GM18507 (cell line): Measurements from ENCODE around the gene RHOF.
"Not testable (repeated sequence)": the region's sequence is repeated elsewhere in the genome, so short reads cannot be mapped to it uniquely, and the experiment has no call there.

Experiments
- DNase-seq: peaks from one replicate; pipeline ENCODE4 v3.0.0; 2011; ENCODE audit warnings: low read depth; ENCODE audit not compliant: insufficient read length; ENCODE audit errors: extremely low spot score
- FAIRE-seq: peaks from 2 replicates; lab custom pipeline; 2011; peaks lifted over from hg19 to GRCh38; lab: Jason Lieb, UNC

The RHOF gene

GRCh38 chr12:121764808-121765207, 28.7 kb downstream of the RHOF start:
- FAIRE-seq (no peak), DNase-seq (no peak)

GRCh38 chr12:121762269-121762668, 31.2 kb downstream of the RHOF start:
- no peak for DNase-seq
- no peak for FAIRE-seq

- not testable (repeated sequence) for FAIRE-seq, DNase-seq
Measured at GRCh38 chr12:121758536-121758935, 35.0 kb downstream of the RHOF start.

- DNase-seq = no peak
- no peak for FAIRE-seq
Measured at GRCh38 chr12:121755591-121755990, 37.9 kb downstream of the RHOF start.

GRCh38 chr12:121754836-121755235, 38.7 kb downstream of the RHOF start:
- FAIRE-seq = no peak
- no peak for DNase-seq

- DNase-seq = no peak
- no peak for FAIRE-seq
Measured at GRCh38 chr12:121753844-121754264, 39.6 kb downstream of the RHOF start.

- FAIRE-seq (no peak), DNase-seq (no peak)
Measured at GRCh38 chr12:121751749-121752351, 41.6 kb downstream of the RHOF start.

- FAIRE-seq (no peak), DNase-seq (no peak)
Measured at GRCh38 chr12:121751034-121751433, 42.5 kb downstream of the RHOF start.

GRCh38 chr12:121750507-121750955, 43.0 kb downstream of the RHOF start:
- FAIRE-seq = no peak

GRCh38 chr12:121749267-121749666, 44.2 kb downstream of the RHOF start:
- DNase-seq = no peak
- FAIRE-seq = no peak

More at GRCh38 chr12:121750507-121750955, 43.0 kb downstream of the RHOF start:
- no peak for DNase-seq

GRCh38 chr12:121748571-121749265, 44.8 kb downstream of the RHOF start:
- FAIRE-seq (no peak), DNase-seq (no peak)

- DNase-seq = no peak
- FAIRE-seq = no peak
Measured at GRCh38 chr12:121748218-121748570, 45.3 kb downstream of the RHOF start.

- FAIRE-seq = not testable (repeated sequence)
Measured at GRCh38 chr12:121745545-121745944, 47.9 kb downstream of the RHOF start.

GRCh38 chr12:121741743-121742142, 51.7 kb downstream of the RHOF start:
- DNase-seq (no peak), FAIRE-seq (no peak)

More at GRCh38 chr12:121745545-121745944, 47.9 kb downstream of the RHOF start:
- not testable (repeated sequence) for DNase-seq

GRCh38 chr12:121740847-121741246, 52.6 kb downstream of the RHOF start:
- FAIRE-seq (no peak), DNase-seq (no peak)

GRCh38 chr12:121738340-121738858, 55.1 kb downstream of the RHOF start:
- FAIRE-seq (no peak), DNase-seq (no peak)

GRCh38 chr12:121733849-121734248, 59.6 kb downstream of the RHOF start:
- FAIRE-seq (no peak), DNase-seq (no peak)

- no peak for FAIRE-seq
Measured at GRCh38 chr12:121731473-121731872, 62.0 kb downstream of the RHOF start.

GRCh38 chr12:121729021-121729420, 64.5 kb downstream of the RHOF start:
- FAIRE-seq (no peak), DNase-seq (no peak)

More at GRCh38 chr12:121731473-121731872, 62.0 kb downstream of the RHOF start:
- DNase-seq = no peak
